Limb (tissue), 2 donors: Measurements from ENCODE around the gene DGAT2.

Source experiments
- DNase-seq, 2 donors: peaks; one replicate each; pipeline ENCODE4 v3.0.0-alpha.2; 2016; ENCODE audit errors: extremely low spot score in 2 of 2

Gene DGAT2

DNA sequence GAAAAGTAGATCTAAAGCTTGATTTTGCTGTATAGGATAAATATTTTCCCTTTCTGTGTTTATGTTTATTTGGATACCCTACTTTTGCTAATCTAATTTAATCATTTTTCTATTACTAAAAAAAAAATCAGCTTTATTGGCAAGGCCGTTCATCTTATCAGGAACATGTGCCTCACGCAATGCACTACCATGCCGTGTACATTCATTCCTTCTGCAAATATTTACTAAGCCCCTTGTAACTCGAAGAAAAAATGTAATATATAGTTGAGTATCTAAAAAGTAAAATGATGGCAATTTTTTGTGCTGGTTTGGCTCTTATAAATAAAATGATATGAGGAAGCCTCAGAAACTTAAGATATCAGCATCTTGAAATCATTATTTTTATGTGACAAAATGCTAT, 55.4 kb downstream of the DGAT2 start:
- DNase-seq, result no peak

DNA sequence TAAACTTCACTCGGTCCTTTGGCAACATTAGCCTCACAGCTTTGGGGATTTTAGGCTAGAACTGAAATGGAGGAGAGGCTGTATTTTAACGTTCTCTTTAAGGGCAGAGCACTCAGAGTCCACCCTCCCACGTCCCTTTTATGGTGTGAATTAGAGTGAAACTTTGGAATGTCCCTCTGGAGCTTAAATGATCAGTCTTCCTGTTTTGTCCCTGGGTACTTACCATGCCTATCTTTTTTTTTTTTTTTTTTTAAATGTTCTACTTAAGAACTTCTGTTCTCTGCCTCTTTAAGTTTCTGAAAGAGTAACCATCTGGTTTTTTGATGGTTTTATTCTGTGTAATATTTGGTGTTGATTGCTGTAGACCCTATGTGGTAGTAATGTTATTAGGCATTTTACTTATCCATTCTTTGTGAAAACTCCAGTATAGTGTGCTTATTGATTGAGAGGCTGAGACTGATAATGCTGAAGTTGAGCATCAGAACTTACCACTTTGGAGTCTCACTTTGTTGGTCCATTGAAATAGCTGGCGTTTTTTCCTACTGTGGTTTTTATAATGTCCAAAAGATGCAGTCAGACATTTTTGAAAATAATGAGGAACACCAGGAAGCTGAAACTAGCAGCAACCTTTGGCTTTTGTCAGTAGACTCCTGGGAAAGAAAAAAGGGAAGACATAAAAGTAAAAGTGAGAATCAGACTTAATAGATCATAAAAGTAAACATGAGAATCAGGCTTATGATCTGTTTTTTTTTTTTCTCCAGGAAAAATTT, 58.1 kb downstream of the DGAT2 start:
- DNase-seq, result no peak

DNA sequence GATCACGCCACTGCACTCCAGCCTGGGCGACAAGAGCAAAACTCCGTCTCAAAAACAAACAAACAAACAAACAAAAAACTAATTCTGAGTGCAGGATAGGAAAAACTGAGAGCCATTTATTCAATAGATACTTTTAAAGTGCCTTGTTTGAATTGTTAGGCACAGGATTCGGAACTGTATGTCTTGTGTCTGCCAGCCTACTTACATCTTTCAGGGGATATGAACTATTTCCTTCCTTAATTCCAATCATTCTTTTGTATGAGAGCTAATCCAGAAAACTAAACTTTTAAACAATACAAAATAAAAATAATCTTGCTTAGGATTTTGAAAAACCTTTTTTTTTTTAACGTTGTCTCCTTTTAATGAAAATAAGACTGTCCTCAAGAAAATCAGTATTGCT, 59.0 kb downstream of the DGAT2 start:
- DNase-seq, result no peak

DNA sequence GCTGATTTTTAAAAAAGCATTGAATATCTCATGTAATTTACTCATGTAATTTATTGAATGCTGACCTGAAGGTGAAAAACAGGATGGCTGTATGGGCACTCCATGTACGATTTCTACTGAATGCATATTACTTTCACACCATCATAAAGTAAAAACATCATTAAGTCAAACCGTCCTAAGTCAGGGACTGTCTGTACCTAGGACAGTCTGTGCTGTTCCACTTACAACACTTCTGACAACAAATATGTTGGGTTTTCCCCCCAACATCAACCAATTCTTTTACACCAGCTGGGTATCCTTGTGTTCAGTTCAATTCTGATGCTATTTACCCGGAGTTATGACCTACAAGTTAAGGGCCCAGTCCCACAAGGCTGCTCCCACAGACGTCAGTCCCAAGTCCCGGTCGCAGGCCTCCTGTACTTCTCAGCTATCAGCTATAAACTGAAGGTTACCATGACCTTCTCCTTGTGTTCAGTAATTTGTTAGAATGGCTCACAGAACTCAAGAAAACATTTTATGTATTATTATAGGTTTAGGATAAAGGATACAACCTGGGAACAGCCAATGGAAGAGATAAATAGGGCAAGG, 63.4 kb downstream of the DGAT2 start:
- DNase-seq, result no peak

DNA sequence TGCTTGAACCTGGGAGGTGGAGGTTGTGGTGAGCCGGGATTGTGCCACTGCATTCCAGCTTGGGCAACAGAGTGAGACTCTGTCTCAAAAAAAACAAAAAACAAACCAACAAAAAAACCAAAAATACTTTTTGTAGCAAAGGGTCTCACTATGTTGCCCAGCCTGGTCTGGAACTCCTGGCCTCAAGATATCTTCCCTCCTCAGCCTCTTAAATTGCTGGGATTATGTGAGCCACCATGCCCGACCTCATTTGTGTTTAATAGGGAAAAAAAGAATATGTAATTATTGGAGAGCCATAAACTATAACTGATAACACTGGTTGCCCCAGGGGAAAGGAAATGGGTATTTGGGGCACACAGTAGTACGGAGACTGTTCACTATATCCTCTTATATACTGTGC, 66.2 kb downstream of the DGAT2 start:
- DNase-seq, result no peak

DNA sequence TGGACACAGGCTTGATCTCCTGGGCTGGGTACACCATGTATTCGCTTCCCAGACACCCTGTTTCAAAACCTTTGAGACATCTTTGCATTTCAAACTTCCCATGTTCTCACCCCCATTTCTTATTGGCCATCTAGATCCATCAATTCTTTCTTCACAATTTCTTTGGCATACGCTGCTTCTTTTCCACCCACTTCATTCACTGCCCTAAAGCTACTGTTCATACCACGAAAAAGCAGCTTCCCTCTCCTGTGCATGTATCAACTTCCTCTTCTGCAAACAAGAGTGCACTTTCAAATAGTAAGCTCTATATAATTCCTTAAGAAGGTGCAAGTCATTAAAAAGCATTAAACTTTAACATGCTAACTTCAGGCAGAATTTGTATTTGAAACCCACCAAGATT, 67.8 kb downstream of the DGAT2 start:
- DNase-seq, result no peak

DNA sequence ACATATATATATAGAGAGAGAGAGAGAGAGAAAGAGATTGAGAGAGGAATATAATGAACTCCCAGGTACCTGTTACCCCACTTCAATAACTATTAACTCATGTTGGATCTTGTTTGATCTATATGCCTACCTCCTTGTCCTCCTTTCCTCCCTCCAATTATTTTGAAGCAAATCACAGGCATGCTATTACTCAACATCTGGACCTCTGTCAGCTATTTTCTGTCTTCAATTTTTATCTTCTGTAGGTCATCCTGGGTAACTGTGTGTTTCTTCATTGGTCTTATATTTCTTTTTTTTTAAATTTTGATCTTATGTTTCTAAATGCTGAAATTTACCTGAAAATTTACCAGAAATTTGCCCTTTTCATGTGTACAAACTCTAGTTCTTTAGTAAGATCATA, 71.3 kb downstream of the DGAT2 start:
- no peak for DNase-seq

DNA sequence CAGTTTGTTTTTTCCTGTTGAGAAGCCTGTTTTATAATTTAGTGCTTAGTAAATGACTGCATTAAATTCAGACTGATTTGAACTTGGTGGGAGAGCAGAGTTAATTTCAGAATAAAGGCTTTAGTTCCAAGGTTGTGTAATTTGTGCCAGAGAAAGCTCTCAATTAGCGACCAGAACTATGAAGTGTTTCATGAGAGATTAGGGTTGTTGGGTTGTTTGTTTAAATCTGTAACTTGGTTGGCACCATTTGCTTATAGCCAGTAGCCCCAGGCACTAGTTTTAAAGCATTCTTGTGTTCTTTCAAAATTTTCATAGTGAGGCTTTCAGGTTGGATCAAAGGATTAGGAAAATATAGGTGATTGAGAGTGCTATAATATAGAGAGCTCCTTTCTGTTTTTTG, 71.9 kb downstream of the DGAT2 start:
- no peak for DNase-seq

DNA sequence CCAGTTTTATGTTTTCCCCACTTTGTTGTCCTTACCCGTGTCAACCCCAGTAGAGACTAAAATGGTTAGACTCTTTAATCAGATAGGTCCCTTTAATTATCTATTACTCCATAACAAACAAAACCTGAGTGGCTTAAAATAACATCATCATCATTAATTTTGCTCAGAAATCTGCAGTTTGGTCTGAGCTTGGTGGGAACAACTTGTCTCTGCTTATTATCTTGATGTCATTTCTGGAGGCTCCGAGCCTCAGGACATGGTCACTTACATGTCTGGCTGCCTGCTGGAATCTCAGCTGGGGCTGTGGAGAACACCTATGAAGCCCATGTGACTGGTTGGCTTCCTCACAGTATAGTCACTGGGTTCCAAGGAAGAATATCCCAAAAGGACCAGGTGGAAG, 73.2 kb downstream of the DGAT2 start:
- DNase-seq, result no peak

DNA sequence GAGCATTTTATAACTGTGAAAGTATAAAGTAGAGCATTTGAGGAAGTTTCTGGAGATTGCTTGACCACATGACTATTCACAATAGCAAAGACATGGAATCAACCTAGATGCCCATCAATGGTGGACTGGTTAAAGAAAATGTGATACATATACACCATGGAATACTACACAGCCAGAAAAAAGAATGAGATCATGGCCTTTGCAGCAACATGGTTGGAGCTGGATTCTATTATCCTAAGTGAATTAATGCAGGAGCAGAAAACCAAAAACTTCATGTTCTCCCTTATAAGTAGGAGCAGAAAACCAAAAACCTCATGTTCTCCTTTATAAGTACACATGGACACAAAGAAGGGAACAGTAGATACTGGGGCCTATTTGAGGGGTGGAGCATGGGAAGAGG, 76.7 kb downstream of the DGAT2 start:
- DNase-seq, result no peak

DNA sequence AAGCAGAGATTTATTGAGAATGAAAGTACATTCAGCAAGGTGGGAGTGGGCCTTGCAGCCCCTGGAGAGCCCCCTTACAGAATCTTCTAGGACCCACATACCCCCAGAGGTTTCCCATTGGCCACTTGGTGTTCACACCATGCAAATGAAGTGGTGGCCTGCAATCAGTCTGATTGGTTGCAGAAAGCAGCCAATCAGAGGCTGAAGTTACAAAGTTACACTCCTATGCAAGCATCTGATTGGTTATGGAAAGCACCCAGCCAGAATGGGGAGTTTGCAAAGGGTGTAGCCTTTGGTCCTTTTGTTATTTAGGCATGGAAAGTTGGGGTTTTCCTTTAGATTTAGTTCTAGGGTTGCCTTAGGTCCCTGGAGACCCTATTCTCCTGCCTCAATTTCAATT, 81.3 kb downstream of the DGAT2 start:
- DNase-seq, result no peak

DNA sequence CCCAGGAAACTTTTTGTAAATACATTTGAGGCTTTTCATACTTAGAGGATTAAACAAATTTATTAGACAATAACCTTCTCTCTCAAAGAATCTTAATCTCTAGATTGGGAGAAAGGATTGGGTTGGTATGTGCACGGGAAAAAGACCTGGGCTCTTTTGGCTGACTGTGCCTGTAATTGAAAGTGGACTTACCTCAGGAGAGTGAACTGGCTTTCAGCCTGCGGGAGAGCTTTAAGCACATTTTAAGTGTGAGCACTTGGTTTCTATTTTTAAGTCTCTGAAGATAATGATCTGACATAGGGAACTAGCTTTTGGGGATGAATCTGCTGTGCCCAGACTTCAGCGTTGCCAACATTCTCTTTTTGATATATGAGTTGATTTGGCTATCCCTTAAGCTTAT, 82.2 kb downstream of the DGAT2 start:
- no peak for DNase-seq
